Effector CD8-positive, alpha-beta T cell (primary cell): ENCODE results near the gene GREM2.

Source experiments
- DNase-seq: peaks from one replicate; lab custom pipeline; 2025; lab: John Stamatoyannopoulos, UW

The GREM2 gene

DNA sequence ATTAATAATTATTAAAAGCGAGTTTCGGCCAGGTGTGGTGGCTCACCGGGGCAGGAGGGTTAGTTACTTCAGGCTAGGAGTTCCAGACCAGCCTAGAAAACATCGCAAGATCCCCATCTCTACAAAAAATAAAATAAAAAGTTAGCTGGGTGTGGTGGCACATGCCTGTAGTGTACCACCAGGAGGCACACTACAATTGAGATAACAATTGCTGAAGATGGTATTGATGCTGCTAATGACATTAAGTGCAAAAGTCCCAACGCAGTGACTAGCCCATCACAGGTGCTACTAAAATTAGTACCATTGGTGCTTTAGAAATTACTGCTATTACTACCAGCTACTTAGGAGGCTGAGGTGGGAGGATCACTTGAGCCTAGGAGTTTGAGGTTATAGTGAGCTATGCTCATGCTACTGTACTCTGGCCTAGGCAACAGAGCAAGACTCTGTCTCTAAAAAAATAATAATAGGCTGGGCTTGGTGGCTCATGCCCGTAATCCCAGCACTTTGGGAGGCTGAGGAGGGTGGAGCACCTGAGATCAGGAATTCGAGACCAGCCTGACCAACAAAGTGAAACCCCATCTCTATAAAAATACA is 156.6 kb downstream of the GREM2 start:
- DNase-seq: no peak

DNA sequence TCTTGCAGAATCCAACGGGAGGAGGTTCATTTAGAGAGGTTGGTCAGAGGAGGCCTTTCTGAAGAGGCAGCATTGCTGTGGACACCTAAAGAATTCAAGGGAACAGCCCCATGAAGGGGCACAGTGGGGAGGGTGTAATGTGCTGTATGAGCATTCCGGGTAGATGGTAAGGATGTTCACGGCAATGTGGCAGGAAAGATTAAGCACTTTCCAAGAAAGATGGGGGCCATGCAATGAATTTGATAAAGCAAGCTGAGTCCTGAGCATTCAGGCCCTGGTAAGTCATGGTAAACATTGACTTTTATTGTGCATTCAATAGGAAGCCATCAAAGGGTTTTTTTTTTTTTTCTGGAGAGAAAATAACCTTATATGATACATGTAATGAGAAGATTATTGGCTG is 166.6 kb downstream of the GREM2 start:
- DNase-seq: no peak

DNA sequence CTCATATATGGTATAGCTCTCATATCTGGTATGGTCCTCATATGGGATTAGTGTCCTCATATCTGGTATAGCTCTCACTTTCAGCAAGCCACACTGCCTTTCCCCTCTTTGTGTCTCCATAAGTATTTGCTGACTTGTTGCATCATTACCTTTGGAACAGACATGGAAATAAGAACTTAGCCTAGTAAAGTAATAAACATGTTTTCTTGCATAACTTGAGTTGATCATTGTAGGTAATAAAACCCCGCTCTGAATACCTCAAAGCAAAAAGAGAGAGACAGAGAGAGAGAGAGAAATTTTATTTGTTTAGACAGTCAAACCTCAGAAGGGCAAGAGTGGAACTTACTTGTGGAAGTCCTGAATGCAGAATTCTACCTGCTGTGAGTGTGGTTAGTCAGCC is 170.3 kb downstream of the GREM2 start:
- DNase-seq: no peak
